Testis (tissue), 2 donors: ENCODE data around the gene ZFP36L2.

ENCODE experiments used
- POLR2A ChIP-seq: fragments of 450-650 bp; IDR thresholded peaks from one replicate; pipeline ENCODE4 v1.6.1; 2017; ENCODE audit warnings: antibody characterized with exemption, mild to moderate bottlenecking, moderate library complexity
- TF ChIP-seq, protein P1 (sequence below), 3 experiments: fragments of 450-650 bp in 2 of 3; fragments of 200-600 bp in 1 of 3; sonication (generic) in 1 of 3; IDR thresholded peaks; one replicate each; pipeline ENCODE4 v1.5.1; 2016 to 2019; ENCODE audit warnings: antibody characterized with exemption in 3 of 3, mild to moderate bottlenecking in 2 of 3, moderate library complexity in 1 of 3

DNA sequence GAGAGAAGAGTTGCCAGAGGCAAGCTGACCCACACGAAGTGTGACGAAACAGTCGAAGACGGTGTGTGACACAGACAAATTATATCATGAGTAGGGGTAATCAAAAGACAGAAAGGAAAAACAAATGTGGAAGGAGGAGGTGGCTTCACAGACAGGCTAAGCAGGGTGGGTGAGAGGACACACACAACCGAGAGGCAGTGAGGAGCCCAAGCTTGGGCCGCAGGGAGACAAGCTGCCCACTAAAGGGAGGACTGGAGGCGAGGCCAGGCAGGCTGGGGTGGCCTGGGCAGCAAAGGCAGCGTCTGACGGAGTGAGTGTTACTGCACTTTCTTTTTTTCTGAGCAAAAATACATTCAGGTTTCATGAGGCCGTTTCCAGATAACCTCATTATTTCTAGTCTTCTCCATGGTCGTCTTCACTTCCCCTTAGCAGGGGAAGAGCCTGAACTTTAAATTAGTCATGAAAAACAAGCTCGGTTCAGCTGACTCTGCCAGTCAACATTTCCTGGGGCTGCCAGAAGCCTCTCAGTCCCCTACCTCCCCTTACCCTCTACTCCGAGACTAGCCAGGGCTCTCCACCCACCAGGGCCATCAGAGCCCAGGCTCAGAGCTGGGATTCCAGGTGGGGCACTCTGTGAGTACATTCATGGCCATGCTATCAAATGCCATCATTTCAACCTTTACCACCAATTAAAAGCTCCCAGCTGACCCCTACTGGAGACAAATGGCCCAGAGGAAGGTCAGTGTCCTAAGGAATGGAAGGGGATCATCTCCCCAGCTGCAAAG, 13.8 kb upstream of the ZFP36L2 start:
- TF ChIP-seq, protein P1, sequence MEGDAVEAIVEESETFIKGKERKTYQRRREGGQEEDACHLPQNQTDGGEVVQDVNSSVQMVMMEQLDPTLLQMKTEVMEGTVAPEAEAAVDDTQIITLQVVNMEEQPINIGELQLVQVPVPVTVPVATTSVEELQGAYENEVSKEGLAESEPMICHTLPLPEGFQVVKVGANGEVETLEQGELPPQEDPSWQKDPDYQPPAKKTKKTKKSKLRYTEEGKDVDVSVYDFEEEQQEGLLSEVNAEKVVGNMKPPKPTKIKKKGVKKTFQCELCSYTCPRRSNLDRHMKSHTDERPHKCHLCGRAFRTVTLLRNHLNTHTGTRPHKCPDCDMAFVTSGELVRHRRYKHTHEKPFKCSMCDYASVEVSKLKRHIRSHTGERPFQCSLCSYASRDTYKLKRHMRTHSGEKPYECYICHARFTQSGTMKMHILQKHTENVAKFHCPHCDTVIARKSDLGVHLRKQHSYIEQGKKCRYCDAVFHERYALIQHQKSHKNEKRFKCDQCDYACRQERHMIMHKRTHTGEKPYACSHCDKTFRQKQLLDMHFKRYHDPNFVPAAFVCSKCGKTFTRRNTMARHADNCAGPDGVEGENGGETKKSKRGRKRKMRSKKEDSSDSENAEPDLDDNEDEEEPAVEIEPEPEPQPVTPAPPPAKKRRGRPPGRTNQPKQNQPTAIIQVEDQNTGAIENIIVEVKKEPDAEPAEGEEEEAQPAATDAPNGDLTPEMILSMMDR (IDR thresholded peaks at IDR 0.05) = no peak
- TF ChIP-seq POLR2A = no peak
